IgD-negative memory B cell (primary cell): ENCODE results near the gene NOS1AP. TPM values are rescaled to one million over a fixed set of nuclear protein-coding genes. Genes with fewer than 3 reads are reported as not detected.
"Not testable (repeated sequence)": the region's sequence is repeated elsewhere in the genome, so short reads cannot be mapped to it uniquely, and the experiment has no call there.

ENCODE experiments used
- H3K27ac Mint-ChIP-seq, 3 donors: one replicate each; pipeline ENCODE4 v1.8.0; 2020 to 2022; ENCODE audit warnings: mild to moderate bottlenecking in 3 of 3, mixed read lengths in 3 of 3, moderate library complexity in 1 of 3
- H3K27me3 Mint-ChIP-seq: one replicate; pipeline ENCODE4 v1.8.0; 2021; ENCODE audit warnings: mixed read lengths
- H3K36me3 Mint-ChIP-seq: one replicate; pipeline ENCODE4 v1.8.0; 2020; ENCODE audit warnings: mild to moderate bottlenecking, mixed read lengths
- H3K4me1 Mint-ChIP-seq, 3 donors: one replicate each; pipeline ENCODE4 v1.8.0; 2020 to 2022; ENCODE audit warnings: mixed read lengths in 3 of 3, mild to moderate bottlenecking in 1 of 3
- H3K4me3 Mint-ChIP-seq, 4 donors: one replicate each; pipeline ENCODE4 v1.8.0; 2020 to 2022; ENCODE audit warnings: mild to moderate bottlenecking in 4 of 4, mixed read lengths in 4 of 4, moderate library complexity in 3 of 4
- H3K9me3 Mint-ChIP-seq, 3 donors: one replicate each; pipeline ENCODE4 v1.8.0; 2020 to 2021; ENCODE audit warnings: mixed read lengths in 3 of 3, mild to moderate bottlenecking in 1 of 3
- polyA plus RNA-seq: library from polyadenylated mRNA; unstranded; fragments of 300-500 nt; fragmentation: Illumina TruSeq; gene quantifications from one replicate; pipeline ENCODE4 v1.2.3, GENCODE V29; 2021

Gene NOS1AP
- polyA plus RNA-seq, 1 donor from 2014 or later: not detected

DNA sequence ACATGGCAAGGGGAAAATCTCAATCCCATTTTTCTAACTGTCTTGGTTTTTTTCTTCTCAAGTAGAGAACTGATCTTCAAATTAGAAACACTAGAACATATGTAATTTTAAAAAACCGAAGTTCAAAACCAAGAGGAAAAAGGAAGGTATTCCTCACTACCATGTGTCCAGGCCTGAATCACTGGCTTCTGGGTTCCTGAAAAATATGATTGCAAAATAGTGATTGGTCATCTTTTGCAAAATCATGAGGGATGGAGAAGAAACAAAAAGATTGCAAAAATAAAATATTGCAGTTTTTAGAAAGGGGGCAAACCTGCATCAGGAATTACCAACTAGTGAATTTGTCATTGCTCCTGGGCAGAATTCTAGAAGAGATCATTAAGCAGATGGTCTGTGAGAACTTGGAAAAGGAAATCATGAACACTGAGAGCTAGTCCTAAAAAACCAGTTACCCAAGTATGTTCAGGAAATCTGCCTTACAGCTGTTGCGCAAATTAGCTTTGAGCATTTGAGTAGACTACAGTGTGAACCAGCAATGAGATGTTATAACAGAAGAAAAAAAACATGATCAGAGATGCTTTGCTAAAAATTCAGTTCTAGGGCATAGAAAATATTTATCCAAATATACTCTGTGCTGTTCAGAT lies 257.8 kb downstream of the NOS1AP start:
- H3K4me3 Mint-ChIP-seq: no peak overlapping the region
- no peaks in the 10 kb centered on the region for H3K4me1 Mint-ChIP-seq
- H3K36me3 Mint-ChIP-seq: peaks cover 2% of the 10 kb centered on the region
- H3K27ac Mint-ChIP-seq: no peak overlapping the region
- H3K9me3 Mint-ChIP-seq: no peaks in the 10 kb centered on the region
- H3K27me3 Mint-ChIP-seq: peaks cover 5% of the 10 kb centered on the region

DNA sequence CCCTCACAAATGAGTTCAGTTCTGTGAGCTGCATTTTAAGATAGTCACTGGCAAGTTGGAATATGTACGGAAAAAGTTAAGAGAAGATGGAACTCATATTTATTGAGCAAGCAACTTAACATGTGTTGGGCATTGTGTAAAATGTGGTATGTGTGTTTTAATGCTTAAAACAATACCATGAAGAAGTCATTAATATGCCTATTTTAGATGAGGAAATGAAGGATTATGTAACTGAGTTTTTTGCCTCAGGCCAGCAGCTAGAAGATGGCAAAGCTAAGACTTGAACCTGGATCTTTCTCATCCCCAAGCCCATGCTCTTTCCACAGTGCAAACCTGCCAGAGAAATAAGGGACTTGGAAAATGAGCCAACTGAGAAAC lies 258.3 kb downstream of the NOS1AP start:
- peaks cover 2% of the 10 kb centered on the region for H3K36me3 Mint-ChIP-seq
- no peak overlapping the region for H3K4me3 Mint-ChIP-seq
- H3K9me3 Mint-ChIP-seq: no peaks in the 10 kb centered on the region
- H3K27ac Mint-ChIP-seq: no peak overlapping the region
- peaks cover 5% of the 10 kb centered on the region for H3K27me3 Mint-ChIP-seq
- H3K4me1 Mint-ChIP-seq: no peaks in the 10 kb centered on the region

- Mint-ChIP-seq H3K36me3 (peaks cover 2% of the 10 kb centered on the region), H3K27me3 (peaks cover 5% of the 10 kb centered on the region), H3K4me1 (no peaks in the 10 kb centered on the region), H3K4me3 (no peak overlapping the region), H3K9me3 (no peaks in the 10 kb centered on the region), H3K27ac (no peak overlapping the region)
These were observed 259.0 kb downstream of the NOS1AP start for GRCh38 chr1:162328512-162328911.

GRCh38 chr1:162329826-162330225 lies 260.3 kb downstream of the NOS1AP start:
- Mint-ChIP-seq H3K27me3 (peaks cover 5% of the 10 kb centered on the region), H3K27ac (no peak overlapping the region), H3K4me3 (no peak overlapping the region), H3K36me3 (peaks cover 2% of the 10 kb centered on the region), H3K4me1 (no peaks in the 10 kb centered on the region), H3K9me3 (peaks cover 0 to 2% (median 0%) of the 10 kb centered on the region in 3 donors)

GRCh38 chr1:162333991-162334390 lies 264.5 kb downstream of the NOS1AP start:
- H3K4me1 Mint-ChIP-seq: no peaks in the 10 kb centered on the region
- peaks cover 8% of the 10 kb centered on the region for H3K27me3 Mint-ChIP-seq
- H3K9me3 Mint-ChIP-seq: peaks cover 0 to 3% (median 0%) of the 10 kb centered on the region in 3 donors
- no peak overlapping the region for H3K4me3 Mint-ChIP-seq
- no peaks in the 10 kb centered on the region for H3K36me3 Mint-ChIP-seq
- H3K27ac Mint-ChIP-seq: no peak overlapping the region

GRCh38 chr1:162335126-162335525 lies 265.6 kb downstream of the NOS1AP start:
- Mint-ChIP-seq H3K4me1 (no peaks in the 10 kb centered on the region), H3K4me3 (no peak overlapping the region), H3K27ac (no peak overlapping the region), H3K36me3 (no peaks in the 10 kb centered on the region), H3K9me3 (peaks cover 0 to 3% (median 0%) of the 10 kb centered on the region in 3 donors), H3K27me3 (peaks cover 7% of the 10 kb centered on the region)

- Mint-ChIP-seq H3K4me1 (no peaks in the 10 kb centered on the region), H3K27me3 (peaks cover 7% of the 10 kb centered on the region), H3K9me3 (peaks cover 0 to 3% (median 0%) of the 10 kb centered on the region in 3 donors), H3K4me3 (no peak overlapping the region), H3K36me3 (no peaks in the 10 kb centered on the region), H3K27ac (no peak overlapping the region)
These were observed 267.3 kb downstream of the NOS1AP start for GRCh38 chr1:162336621-162337285.

GRCh38 chr1:162342452-162342983 lies 273.0 kb downstream of the NOS1AP start:
- no peak overlapping the region for H3K27ac Mint-ChIP-seq

GRCh38 chr1:162343470-162343869 lies 274.0 kb downstream of the NOS1AP start:
- H3K4me1 Mint-ChIP-seq: peaks cover 0 to 2% (median 0%) of the 10 kb centered on the region in 3 donors
- H3K27ac Mint-ChIP-seq: no peak overlapping the region
- peaks cover 0 to 2% (median 0%) of the 10 kb centered on the region in 3 donors for H3K9me3 Mint-ChIP-seq

More at GRCh38 chr1:162342452-162342983, 273.0 kb downstream of the NOS1AP start:
- Mint-ChIP-seq H3K4me3 (no peak overlapping the region), H3K36me3 (peaks cover 2% of the 10 kb centered on the region), H3K27me3 (peaks cover 5% of the 10 kb centered on the region), H3K4me1 (peaks cover 0 to 2% (median 0%) of the 10 kb centered on the region in 3 donors), H3K9me3 (peaks cover 0 to 2% (median 0%) of the 10 kb centered on the region in 3 donors)

DNA sequence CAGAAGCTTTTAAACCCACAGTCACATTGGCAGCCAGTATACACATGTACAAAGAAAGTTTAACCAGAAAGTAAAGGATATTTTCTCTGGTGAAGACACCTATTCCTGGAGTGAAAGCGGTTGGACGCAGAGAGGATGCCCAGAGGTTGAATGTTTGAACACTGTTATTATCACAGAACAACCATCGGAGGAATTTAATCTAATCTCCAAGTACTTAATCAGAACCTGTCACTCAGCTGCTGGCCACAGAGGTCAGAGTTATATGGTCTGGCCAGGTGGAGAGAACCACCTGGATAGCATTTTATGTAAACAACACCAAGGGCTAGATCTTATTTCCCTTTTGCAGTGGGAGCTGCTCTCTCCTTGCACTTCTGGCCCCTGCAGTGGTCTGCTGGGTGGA lies 277.8 kb downstream of the NOS1AP start:
- Mint-ChIP-seq H3K9me3 (peaks cover 0 to 2% (median 0%) of the 10 kb centered on the region in 3 donors), H3K36me3 (peaks cover 1% of the 10 kb centered on the region), H3K4me1 (no peaks in the 10 kb centered on the region), H3K27me3 (peaks cover 4% of the 10 kb centered on the region), H3K4me3 (no peak overlapping the region), H3K27ac (no peak overlapping the region)

More at GRCh38 chr1:162343470-162343869, 274.0 kb downstream of the NOS1AP start:
- Mint-ChIP-seq H3K36me3 (peaks cover 2% of the 10 kb centered on the region), H3K27me3 (peaks cover 5% of the 10 kb centered on the region), H3K4me3 (no peak overlapping the region)

DNA sequence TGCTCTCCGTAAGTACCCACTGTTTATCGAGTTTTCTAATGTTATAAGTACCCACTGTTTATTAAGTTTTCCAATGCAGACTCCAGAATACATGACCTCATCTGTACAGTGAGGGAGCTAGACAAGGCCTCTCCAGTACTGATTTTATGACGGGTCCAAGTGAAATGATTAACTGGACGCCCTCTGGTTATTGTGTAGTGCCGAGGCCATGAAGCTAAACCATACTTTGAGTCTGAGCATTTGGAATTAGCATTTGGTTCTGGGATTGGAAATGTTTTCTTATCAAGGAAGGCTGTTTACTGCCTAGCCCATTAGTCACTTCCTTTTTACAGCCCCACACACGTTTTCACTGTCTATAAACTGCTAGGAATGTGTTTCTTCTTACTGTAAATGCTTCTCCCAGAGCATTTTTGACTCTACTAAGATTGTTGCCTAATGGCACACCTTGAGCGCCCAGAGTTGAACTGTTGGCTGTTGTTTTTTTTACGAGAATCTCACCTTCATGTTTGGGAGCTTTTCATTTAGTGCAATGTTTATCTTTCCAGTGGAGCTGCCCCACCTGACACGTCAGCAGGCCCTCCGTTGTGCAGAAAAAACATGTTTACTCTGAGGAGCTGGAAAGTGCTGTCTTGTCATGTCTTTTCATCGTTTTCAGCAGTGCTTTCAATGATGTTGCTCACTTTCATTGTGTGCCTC lies 280.3 kb downstream of the NOS1AP start:
- Mint-ChIP-seq H3K4me3 (no peak overlapping the region), H3K9me3 (no peaks in the 10 kb centered on the region), H3K27ac (no peak overlapping the region), H3K27me3 (peaks cover 4% of the 10 kb centered on the region), H3K36me3 (no peaks in the 10 kb centered on the region), H3K4me1 (no peaks in the 10 kb centered on the region)

GRCh38 chr1:162351246-162351842 lies 281.9 kb downstream of the NOS1AP start:
- H3K4me1 Mint-ChIP-seq: no peaks in the 10 kb centered on the region
- H3K9me3 Mint-ChIP-seq: no peaks in the 10 kb centered on the region
- H3K36me3 Mint-ChIP-seq: no peaks in the 10 kb centered on the region
- peaks cover 9% of the 10 kb centered on the region for H3K27me3 Mint-ChIP-seq
- no peak overlapping the region for H3K4me3 Mint-ChIP-seq
- no peak overlapping the region for H3K27ac Mint-ChIP-seq

DNA sequence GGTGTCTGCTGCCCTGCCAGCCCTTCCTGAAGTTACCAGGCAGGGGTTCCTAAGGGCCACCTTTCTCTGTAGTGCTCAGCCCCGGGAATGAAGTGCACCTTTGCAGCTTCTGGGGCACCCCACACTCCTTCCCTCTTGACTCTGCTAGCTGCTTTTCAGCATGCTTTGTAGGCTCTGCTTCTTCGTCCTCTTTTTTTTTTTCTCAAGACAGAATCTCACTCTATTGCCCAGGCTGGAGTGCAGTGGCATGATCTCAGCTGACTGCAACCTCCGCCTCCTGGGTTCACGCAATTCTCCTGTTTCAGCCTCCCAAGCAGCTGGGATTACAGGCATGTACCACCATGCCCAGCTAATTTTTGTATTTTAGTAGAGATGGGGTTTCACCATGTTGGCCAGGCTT lies 282.4 kb downstream of the NOS1AP start:
- H3K4me1 Mint-ChIP-seq, H3K36me3 Mint-ChIP-seq, H3K4me3 Mint-ChIP-seq, H3K9me3 Mint-ChIP-seq: not testable (repeated sequence)
- Mint-ChIP-seq H3K27ac (peak overlapping the region in 1 of 3 donors; percentile 34), H3K27me3 (peaks cover 12% of the 10 kb centered on the region)

- Mint-ChIP-seq H3K4me3 (no peak overlapping the region), H3K9me3 (no peaks in the 10 kb centered on the region), H3K27me3 (peaks cover 19% of the 10 kb centered on the region), H3K27ac (no peak overlapping the region), H3K4me1 (no peaks in the 10 kb centered on the region), H3K36me3 (no peaks in the 10 kb centered on the region)
These were observed 283.6 kb downstream of the NOS1AP start for GRCh38 chr1:162353078-162353477.

DNA sequence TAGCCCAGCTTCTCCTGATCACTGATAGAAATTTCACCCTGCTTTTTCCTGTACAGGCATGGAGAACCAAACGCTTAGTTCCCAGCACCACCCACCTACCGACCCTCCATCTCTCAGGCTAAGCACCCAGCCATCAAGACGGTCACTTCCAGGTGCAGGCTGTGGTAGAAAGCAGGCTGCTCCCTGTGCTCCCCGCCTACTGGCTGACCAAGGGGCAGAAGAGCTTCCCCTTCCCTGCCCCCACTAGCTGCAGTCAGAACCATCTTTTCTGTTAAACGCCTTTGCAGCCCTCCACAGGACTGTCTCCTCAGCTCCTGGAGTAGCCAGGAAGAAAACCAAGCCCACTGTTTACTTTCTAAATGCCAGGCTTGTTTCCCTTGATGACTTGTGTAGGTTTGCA lies 284.2 kb downstream of the NOS1AP start:
- no peaks in the 10 kb centered on the region for H3K4me1 Mint-ChIP-seq
- H3K27me3 Mint-ChIP-seq: peaks cover 19% of the 10 kb centered on the region
- no peaks in the 10 kb centered on the region for H3K9me3 Mint-ChIP-seq
- no peak overlapping the region for H3K4me3 Mint-ChIP-seq
- H3K36me3 Mint-ChIP-seq: no peaks in the 10 kb centered on the region
- no peak overlapping the region for H3K27ac Mint-ChIP-seq
